HL-60/S4 (cell line): ENCODE data around the gene PNMA8C.
"Not testable (repeated sequence)": the region's sequence is repeated elsewhere in the genome, so short reads cannot be mapped to it uniquely, and the experiment has no call there.

Experiments used
- in situ Hi-C: fragments of 300-500 bp; cut with MboI; formaldehyde crosslinking; loops from 2 replicates; pipeline ENCODE4 v1.14.3; 2022; ENCODE audit warnings: low sequenced_read_pairs

The PNMA8C gene

DNA sequence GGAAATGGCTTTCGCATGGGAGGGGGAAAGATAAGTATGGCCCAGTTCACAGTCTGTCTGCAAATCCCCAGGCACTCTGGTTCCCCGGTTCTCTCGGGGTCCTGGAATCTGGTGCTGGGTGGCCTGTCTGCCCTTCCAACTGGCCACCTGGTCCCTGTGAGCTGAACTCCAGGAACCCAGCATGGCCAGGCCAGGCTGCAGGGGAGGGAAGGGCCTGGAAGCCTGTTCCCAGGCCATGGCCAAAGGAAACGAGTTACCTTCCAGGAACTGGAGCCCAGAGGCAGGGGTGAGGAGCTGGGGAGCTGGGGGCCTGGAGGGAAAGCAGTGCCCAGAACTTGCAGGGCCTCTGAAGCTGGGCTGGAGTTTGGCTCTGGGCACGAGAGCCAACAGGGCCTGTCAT, 19.1 kb upstream of the PNMA8C start:
- in situ Hi-C loops, result no loop called here

DNA sequence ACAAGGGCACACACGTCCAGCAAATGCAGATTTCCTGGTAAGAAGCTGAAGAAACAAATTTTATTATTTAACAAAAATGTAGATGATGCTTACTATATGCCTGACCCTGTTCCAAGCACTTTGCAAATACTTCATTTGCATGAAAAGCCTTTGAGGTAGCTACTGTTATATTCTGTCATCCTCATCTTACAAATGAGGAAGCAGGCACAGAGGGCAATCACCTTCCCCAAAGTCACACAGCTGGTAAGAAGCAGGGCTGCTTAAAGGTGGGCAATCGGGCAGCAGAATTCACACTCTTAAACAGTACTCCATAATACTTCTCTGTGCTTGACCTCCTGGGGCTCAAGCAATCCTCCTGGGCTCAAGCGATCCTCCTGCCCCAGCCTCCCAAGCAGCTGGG, 18.3 kb upstream of the PNMA8C start:
- in situ Hi-C loops, result no loop called here

DNA sequence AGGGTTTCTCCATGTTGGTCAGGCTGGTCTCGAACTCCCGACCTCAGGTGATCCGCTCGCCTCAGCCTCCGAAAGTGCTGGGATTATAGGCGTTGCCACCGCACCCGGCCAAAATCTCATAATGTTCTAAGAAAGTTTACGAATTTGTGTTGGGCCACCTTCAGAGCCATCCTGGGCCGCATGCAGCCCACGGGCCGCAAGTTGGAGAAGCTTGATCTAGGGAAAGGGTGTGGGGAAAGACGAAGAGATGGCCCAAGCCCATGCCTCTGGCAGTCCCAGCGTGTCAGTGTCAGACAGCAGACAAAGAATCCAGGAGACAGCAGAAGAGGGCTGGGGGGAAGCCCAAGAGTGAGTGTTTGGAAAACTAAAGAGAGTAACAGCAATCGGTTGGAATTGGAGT, 17.3 kb upstream of the PNMA8C start:
- in situ Hi-C loops, result no loop called here

DNA sequence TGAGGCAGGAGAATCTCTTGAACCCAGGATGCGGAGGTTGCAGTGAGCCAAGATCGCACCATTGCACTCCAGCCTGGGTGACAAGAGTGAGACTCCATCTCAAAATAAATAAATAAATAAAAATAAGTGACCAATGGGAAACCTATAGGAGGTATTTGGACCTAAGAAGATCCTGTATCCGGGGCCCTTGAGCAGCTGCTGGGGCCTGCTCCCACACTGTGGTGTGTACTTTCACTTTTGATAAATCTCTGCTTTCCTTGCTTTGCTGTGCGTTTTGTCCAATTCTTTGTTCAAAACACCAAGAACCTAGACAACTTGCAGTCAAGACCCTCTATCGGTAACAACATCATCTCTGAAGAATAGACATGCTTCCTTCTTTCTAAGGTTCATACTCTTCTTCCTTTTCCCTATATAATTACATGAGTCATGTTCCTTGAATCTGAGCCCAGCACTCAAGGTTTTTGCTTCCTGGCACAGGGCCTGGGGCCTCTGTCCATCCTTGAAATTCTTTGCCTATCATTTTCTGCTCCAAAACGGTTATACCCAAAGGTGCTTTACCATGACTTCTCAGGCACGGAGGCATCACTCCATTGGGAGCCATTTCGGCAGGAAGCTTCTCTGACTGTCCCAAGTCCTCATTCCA, 14.2 kb upstream of the PNMA8C start:
- in situ Hi-C loops, result no loop called here

DNA sequence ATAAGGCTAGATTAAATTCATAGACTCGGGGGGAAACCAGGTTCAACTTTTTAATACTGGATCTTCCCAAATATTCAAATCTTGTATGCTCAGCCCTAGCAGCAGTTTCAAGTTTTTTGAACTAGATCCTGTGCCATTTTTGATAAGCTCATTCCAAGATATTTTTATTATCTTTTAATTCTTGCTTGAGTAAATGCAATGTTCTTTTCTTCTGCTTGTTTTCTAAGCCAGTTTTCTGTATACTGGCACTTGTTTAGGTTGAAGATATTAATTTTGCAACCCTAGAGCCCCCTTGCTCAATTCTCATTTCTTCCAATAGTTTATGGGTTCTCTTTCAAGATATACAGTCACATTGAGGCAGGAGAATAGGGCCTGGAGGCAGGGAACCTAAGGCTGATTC, 13.1 kb upstream of the PNMA8C start:
- in situ Hi-C loops, result no loop called here

DNA sequence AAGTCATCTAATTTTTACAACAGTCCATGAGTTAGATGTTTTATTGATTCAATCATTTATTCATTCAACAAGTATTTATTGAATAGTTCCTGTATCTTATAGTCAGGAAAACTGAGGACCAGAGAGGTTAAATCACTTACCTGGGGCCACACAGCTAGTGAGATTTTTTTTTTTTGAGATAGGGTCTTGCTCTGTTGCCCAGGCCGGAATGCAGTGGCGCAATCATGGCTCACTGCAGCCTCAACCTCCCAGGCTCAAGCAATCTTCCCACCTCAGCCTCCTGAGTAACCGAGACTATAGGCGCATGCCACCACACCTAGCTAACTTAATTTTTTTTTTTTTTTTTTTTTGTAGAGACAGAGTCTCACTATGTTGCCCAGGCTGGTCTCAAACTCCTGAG, 7.0 kb upstream of the PNMA8C start:
- in situ Hi-C loops, result not testable (repeated sequence)

DNA sequence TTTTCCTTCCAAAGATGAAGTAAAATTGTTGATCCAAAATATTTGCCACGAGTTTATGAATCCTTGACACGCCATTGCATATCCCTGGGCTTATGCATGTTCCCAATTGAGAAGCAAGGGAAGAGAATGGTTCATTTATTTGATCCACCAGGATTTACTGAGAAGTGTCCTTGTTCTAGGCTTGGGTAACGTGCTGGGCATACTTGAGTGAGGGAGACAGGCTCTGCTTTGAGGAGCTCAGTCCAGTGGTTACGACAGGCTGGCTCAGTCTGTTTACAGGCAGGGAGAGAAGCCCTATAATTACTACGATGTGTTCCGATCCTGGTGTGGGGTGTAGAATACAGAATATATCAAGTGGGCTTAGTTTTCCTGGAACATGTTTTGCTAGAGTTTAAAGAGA, 6.3 kb upstream of the PNMA8C start:
- in situ Hi-C loops, result no loop called here

DNA sequence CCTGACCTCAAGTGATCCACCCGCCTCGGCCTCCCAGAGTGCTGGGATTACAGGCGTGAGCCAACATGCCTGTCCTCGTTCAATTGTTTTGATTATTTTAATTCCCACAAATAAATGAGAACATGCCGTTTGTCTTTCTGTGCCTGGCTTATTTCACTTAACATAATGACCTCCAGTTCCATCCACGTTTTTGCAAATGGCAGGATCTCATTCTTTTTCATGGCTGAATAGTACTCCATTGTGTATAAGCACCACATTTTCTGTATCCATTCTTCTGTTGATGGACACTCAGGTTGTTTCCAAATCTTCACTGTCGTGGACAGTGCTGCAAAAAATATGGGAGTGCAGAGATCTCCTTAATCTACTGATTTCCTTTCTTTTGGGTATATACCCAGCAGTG, 4.7 kb upstream of the PNMA8C start:
- in situ Hi-C loops, result not testable (repeated sequence)

DNA sequence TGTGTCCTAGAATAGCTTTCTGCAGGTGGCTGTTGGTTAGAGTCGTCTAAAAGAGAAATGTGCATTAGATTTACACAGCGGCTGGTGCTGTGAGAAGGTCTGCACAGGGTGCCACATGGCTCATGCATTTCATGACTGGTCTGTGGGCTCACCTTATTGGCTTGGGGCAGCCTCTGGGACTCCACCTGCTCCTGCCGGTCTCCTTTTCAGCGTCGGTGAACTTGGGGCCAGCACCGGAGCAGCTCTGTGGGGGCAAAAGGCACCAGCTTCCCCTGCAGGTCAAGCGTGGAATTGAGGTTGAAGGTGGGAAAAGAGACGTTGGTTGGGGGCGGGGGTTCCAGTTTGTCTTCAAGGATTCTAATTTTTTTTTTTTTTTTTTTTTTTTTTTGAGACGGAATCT, 3.1 kb upstream of the PNMA8C start:
- in situ Hi-C loops, result no loop called here

DNA sequence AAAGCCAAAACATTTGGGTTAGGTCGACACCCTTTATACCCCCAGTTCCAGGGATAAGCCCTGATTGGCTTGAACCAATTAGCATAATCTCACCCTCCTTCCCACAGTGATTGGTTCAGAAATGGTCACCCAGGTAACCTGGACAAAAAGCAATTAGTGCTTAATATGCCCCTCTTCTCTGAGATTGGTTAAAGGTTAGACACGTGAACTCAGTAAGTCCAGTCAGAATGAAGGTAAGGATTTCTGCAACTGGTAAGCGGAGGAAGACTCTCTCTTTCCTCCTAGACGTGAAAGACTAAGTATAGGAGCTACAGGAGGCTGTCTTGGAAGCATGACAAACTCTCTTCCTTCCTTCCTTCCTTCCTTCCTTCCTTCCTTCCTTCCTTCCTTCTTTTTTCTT, 1.3 kb upstream of the PNMA8C start:
- in situ Hi-C loops, result no loop called here

DNA sequence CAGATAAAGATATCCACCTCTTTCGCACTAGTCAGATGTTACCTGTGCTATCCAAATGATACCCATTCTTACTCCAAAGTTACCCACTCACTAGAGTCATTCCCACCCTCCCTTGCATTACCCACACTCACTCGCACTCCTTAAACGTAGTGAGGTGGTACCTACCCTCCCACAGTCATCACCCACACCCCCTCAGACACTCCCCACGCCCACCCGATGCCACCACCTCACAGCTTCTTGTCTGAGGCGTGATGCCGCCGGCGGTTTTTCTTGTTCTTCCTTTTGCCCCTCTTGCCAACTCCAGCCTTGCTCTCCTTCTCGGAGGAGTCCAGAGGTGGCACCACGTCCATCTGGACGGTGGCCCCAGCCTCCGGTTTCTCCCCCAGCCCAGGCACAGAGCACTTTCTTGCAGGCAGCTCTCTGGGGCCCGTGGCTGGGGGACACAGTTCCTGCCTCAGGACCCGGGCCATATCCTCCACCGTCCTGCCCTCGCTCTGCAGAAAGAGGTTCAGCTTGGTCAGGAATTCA, 1.2 kb downstream of the PNMA8C start:
- in situ Hi-C loops, result no loop called here

DNA sequence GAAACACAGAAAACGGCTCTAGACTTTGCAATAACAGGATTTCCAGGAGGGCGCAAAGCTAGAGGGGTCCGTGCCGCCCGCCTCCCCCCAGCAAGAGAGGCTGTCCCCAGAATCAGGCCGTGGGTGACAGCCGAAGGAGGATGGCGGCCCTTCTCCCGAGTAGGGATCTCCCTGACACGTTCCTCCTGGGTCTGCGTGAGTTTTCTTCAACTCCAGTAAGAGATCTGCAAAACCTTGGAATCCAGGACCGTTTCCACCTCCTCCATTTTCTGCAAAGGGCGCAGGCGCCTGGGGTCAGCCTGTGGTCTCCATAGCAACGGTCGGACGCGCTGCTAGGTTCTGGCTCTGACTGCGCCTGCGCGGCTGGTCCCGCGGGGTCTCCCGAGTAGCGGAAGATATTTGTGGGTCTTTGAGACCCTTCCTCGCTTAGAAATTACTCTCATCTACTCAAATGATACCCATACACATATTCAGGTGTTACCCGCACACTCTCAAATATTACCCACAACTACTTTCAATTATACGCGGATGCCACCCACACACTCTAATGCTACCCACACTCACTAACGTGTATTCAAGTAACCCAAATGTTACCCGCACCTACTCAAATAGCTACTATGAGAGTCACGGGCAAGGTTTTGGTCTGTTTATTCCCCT, 2.1 kb downstream of the PNMA8C start:
- in situ Hi-C loops, result no loop called here

DNA sequence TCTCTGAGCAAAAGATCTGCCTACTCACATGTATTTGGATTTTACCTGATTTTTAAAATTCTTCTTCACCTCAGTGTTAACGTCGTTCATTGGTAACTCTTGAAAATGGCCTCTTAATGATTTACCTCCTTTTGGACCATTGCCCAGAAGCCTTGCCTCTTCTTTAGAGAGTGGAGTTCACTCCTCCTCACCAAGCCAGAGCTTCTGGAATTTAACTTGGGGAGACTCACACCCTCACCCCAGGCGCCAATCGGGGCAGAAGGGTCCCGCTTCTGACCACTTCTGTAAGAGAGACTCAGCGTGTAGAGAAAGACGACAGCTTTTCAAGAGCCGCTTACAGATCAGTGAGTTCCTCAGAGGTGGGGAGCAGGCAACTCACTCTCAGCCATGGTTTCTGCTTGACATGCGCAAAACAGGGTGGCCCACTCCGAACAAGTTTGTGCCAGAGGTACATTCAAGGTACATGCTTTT, 2.7 kb downstream of the PNMA8C start:
- in situ Hi-C loops, result no loop called here

DNA sequence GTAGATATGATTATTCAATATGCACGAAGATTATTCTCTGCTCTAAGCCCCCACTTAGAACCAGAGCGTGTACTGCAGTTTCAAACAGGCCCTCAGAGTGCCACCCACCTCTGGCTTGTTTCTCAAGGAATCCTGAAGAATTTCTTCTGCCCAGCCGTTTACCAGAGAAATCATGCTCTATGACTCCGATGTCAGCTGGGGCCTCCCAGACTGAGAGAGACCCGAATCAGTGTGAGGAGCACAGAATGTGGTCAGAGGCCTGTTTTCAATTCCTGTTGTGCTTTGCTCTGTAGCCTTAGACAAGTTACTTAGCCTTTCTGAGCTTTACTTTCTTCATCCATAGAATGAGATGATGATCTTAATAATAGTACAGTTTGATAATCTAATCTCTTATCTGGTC, 5.5 kb downstream of the PNMA8C start:
- in situ Hi-C loops, result no loop called here

DNA sequence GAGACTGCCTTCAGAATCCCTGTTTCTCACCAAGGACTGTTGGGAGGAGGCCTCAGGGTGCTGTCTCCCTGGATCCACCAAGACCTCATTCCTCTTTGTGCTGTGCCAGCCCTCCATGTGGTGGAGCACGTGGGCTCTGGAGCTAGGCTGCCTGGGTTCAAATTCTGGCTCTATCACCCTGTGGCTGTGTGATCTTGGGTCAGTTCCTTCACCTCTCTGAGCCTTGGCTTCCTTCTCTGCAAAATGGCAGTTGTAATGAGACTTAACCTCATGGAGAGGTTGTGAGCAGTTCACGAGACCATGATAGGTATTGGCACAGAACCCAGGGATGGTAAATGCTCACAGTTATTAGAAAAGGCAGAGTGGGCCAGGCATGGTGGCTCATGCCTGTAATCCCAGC, 6.4 kb downstream of the PNMA8C start:
- in situ Hi-C loops, result no loop called here

DNA sequence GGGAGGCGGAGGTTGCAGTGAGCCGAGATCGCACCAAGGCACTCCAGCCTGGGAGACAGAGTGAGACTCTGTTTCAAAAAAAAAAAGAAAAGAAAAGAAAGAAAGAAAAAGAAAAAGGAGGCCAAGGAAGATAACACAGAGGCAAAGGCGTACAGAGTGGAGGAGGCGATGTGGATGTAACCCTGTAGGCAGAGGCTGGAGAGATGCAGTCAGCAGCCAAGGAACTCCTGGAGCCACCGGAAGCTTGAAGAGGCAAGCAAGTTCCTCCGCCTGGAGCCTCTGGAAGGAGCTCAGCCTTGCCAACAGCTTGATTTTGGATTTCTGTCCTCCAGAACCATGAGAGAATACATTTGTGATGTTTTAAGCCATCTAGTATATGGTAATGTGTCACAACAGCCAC, 8.7 kb downstream of the PNMA8C start:
- in situ Hi-C loops, result no loop called here

DNA sequence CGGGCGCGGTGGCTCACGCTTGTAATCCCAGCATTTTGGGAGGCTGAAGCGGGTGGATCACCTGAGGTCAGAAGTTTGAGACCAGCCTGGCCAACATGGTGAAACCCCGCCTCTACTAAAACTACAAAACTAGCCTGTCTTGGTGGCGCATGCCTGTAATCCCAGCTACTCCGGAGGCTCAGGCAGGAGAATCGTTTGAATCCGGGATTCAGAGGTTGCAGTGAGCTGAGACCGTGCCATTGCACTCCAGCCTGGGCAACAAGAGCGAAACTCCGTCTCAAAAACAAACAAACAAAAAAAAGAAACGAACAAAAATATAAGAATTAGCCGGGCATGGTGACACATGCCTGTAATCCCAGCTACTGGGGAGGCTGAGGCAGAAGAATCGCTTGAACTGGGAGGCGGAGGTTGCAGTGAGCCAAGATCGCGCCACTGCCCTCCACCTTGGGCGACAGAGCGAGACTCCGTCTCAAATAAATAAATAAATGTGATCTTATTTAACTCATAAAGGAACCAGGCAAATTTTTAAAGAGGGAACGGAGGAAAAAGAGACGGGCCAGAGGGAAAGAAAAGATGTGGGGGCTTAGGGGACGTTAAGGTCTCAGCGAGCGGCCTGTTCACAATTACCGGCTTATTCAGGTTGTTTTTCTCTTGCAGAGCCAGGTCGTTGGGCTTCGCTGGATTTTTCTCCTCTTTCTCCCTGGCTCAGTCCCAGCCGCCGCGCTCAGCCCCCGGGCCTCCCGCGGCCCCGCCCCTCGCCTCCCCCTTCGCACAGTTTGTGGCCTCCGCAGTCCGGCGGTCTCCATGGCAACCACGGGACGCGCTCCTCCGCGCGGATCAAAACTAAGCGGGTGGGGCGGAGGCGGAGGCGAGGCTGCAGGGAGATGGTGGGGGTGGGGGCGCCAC, 12.7 kb downstream of the PNMA8C start:
- in situ Hi-C loops, result not testable (repeated sequence)

DNA sequence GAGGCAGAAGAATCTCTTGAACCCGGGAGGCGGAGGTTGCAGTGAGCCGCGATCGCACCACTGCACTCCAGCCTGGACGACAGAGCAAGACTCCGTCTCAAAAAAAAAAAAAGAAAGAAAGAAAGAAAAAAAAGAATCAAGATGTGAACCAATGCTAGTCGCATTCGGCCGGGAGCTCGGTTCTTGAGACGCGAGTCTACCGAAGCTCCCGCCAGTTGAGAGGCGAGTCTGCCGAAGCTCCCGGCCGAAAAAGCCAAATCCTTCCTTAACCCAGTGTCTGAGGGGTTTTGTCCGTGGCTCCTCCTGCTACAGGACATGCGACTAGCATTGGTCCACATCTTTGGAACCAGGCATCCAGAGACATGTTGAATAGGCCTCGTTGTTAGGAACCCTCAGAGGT, 13.8 kb downstream of the PNMA8C start:
- in situ Hi-C loops, result not testable (repeated sequence)

DNA sequence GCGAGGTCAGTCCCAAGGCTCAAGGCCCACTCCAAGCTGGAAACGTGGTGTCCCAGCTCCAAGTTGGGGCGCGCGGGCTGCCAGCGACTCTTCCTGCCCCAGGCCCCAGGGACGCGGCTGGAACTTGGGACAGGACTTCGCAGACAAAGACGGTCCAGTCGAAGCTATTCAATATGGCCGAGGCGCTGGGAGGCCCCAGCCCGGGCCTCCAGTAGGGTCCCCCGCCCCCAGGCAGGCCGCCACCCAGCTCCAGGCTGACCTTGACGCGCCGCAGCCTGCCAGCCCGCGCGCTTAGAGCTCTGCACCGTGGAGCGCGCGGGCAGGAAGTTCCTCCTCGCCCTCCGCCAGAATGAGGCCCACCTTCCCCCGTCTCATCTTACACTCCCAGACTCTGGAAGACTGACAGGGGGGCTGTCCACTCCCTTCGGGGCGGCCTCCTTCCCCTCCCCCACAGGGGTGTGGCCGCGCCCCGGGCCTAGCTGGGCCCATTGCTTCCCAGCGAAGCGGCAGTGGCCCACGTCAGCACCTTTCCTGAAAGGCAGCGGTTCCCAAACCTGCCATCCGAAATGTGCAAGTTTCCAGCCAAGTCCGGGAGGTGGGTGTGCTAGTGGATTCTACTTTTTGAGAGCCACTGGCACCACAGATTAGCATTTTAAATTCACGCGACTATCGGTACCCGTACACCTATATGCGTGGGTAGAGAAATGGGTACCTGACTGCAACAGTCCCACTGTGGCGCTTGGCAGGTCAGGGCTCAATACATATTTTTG, 15.3 kb downstream of the PNMA8C start, which contains the start of gene CCDC8:
Gene CCDC8, minus strand, starts transcription at position 303 of the 770 bp plus-strand sequence. CDS start 754 bp downstream, outside the sequence.
- in situ Hi-C loops, result no loop called here

DNA sequence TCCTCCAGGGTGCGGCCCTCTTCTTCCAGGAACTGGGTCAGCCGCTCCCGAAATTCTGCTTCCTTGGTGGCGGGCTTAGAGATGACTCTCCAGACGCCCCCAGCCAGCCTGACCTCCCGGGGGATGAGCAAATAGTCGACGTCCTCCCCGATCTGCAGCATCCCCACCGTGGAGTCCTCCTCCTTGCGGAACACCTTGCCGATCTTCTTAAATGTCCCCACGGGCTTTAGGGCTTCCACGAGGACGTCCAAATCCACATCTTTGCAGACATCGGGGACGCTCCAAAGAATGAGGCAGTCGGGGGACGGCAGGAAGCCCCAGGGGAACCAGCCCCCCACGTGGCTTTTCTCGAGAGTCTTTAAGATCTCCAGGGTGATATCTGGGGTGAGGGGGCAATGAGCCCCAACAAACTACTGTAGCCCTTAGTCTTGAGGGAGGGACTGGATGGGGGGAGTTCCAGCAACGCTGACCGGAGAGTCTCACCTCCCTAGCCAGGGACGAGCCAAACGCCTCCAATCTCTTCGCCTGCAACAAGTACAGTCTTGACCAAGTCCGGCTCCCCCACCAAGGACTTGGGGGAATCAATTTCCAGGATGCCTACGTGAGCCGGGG, 16.0 kb downstream of the PNMA8C start:
- in situ Hi-C loops, result no loop called here
